Lower lobe of right lung (tissue), 2 donors: ENCODE data around the gene LMF2. TPM values are rescaled to one million over a fixed set of nuclear protein-coding genes. Genes with fewer than 3 reads are reported as not detected.
"Not testable (repeated sequence)": the region's sequence is repeated elsewhere in the genome, so short reads cannot be mapped to it uniquely, and the experiment has no call there.

Source experiments
- ATAC-seq, 2 donors: fragments of 200-7000 bp; cut with Tn5 transposase; one replicate each; pipeline ENCODE4 v1.9.1; 2020 to 2022; ENCODE audit warnings: mild to moderate bottlenecking in 2 of 2, moderate library complexity in 2 of 2
- DNase-seq: peaks from one replicate; pipeline ENCODE4 v3.0.0-alpha.2; 2020
- H3K27ac ChIP-seq: fragments of 200-600 bp; one replicate; pipeline ENCODE4 v1.8.0; 2022
- H3K27me3 ChIP-seq: fragments of 200-600 bp; one replicate; pipeline ENCODE4 v1.8.0; 2022; ENCODE audit warnings: low read depth
- H3K36me3 ChIP-seq: fragments of 200-600 bp; one replicate; pipeline ENCODE4 v1.8.0; 2022; ENCODE audit warnings: mild to moderate bottlenecking
- H3K4me1 ChIP-seq: fragments of 200-600 bp; one replicate; pipeline ENCODE4 v1.8.0; 2022
- H3K4me3 ChIP-seq: fragments of 200-600 bp; one replicate; pipeline ENCODE4 v1.8.0; 2022; ENCODE audit warnings: mild to moderate bottlenecking
- H3K9me3 ChIP-seq: fragments of 200-600 bp; one replicate; pipeline ENCODE4 v1.8.0; 2022
- intact Hi-C: fragments of 100-400 bp; cut with DNase I; formaldehyde crosslinking; loops from one replicate; pipeline ENCODE4 v1.11.0; 2022
- total RNA-seq: library from RNA; stranded (reverse); fragmentation: NEBNext Ultra II Directional; extraction: Animal tissue kit (Norgen Biotek cat#: 25700); gene quantifications from one replicate; pipeline ENCODE4 v1.2.1, GENCODE V29; 2021
- TF ChIP-seq, protein P1 (sequence below): fragments of 200-600 bp; IDR thresholded peaks from one replicate; pipeline ENCODE4 v1.8.0; 2022; ENCODE audit warnings: antibody characterized with exemption, mild to moderate bottlenecking
- donor health status: DM: no; HTN: yes; CAD: no; lungs with severe emphysema.

LMF2 gene
- total RNA-seq, 1 donor from 2014 or later: 58.8 TPM

DNA sequence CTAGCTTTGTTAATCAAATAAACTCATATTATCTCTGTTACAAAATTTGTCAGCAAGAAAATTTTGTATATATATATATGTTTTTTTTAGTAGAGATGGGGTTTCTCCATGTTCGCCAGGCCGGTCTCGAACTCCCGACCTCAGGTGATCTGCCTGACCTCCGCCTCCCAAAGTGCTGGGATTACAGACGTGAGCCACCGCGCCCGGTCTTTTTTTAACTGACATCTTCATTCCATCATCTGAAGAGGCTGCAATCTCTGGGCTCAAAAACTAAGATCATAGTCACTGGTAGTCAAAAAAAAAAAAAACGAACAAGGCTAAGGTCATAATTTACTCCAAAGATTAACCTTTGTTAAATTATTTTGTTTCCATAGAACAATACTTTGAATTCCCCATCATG is 32.9 kb upstream of the LMF2 start:
- intact Hi-C loops: no loop called here
- peak overlapping the region; percentile 97 for H3K27ac ChIP-seq
- TF ChIP-seq, protein P1, sequence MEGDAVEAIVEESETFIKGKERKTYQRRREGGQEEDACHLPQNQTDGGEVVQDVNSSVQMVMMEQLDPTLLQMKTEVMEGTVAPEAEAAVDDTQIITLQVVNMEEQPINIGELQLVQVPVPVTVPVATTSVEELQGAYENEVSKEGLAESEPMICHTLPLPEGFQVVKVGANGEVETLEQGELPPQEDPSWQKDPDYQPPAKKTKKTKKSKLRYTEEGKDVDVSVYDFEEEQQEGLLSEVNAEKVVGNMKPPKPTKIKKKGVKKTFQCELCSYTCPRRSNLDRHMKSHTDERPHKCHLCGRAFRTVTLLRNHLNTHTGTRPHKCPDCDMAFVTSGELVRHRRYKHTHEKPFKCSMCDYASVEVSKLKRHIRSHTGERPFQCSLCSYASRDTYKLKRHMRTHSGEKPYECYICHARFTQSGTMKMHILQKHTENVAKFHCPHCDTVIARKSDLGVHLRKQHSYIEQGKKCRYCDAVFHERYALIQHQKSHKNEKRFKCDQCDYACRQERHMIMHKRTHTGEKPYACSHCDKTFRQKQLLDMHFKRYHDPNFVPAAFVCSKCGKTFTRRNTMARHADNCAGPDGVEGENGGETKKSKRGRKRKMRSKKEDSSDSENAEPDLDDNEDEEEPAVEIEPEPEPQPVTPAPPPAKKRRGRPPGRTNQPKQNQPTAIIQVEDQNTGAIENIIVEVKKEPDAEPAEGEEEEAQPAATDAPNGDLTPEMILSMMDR: no peak
- peaks cover 62% of the 10 kb centered on the region for H3K4me1 ChIP-seq
- DNase-seq: no peak
- no peak for ATAC-seq
- H3K27me3 ChIP-seq: peaks cover 6% of the 10 kb centered on the region
- no peaks in the 10 kb centered on the region for H3K36me3 ChIP-seq
- no peak overlapping the region for H3K4me3 ChIP-seq
- H3K9me3 ChIP-seq: no peaks in the 10 kb centered on the region

DNA sequence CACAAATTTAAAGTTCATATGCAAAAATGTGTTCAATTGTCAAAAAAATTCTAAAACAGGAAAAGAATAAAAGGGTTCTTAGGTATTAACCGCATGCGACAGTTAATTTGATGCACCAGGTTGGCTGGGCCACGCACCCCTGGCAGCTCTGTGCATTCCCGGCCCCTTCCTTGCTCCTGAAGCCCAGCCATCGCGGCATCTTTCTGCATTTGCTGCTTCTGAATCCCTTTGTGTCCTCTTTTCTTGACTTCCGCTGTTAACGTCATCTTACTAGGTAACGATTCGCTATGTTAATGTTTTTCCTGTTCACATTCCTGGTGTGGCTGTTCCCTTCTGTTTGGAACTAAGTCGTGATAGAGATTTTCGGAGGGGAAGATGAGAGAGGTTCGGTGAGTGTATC is 30.3 kb upstream of the LMF2 start:
- Histone ChIP-seq H3K4me3 (no peak overlapping the region), H3K27me3 (no peaks in the 10 kb centered on the region), H3K9me3 (no peaks in the 10 kb centered on the region), H3K36me3 (no peaks in the 10 kb centered on the region), H3K27ac (peak overlapping the region; percentile 97), H3K4me1 (peaks cover 55% of the 10 kb centered on the region)
- ATAC-seq: no peak
- TF ChIP-seq, protein P1: no peak
- peak; percentile 30 for DNase-seq
- intact Hi-C loops: no loop called here

DNA sequence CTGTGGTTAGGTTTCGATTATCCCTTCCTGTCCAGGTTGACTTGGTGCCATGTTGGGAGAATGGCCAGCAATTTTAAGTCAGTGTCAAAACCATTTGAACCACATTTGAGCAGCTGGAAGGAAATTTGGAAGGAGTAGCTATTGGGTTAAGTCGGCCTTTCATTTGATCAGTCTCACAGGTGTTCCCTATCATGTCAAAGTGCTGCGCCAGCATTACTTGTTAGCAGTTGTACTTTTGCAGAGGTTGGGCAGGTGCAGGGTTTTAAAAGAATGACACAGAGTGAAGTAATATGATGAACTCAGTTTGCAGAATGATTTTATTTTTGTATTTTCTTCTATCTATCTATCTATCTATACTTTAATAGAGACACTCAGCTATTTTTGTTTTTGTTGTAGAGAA is 28.7 kb upstream of the LMF2 start:
- ATAC-seq (no peak), DNase-seq (no peak)
- intact Hi-C loops: no loop called here
- Histone ChIP-seq H3K4me3 (no peak overlapping the region), H3K27me3 (no peaks in the 10 kb centered on the region), H3K4me1 (peaks cover 61% of the 10 kb centered on the region), H3K36me3 (no peaks in the 10 kb centered on the region), H3K9me3 (no peaks in the 10 kb centered on the region), H3K27ac (no peak overlapping the region)
- TF ChIP-seq, protein P1: no peak

DNA sequence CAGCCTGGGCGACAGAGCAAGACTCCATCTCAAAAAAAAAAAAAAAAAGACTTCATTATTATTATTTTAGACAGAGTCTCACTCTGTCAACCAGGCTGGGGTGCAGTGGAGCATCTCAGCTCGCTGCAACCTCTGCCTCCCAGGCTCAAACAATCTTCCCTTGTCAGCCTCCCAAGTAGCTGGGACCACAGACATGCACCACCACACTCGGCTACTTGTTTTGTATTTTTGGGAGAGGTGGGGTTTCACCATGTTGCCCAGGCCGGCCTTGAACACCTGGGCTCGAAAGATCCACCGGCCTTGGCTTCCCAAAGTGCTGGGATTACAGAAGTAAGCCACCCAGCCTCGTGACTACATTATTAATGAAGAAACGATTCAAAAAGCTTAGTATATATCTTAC is 27.6 kb upstream of the LMF2 start:
- Histone ChIP-seq H3K27me3 (no peaks in the 10 kb centered on the region), H3K9me3 (no peaks in the 10 kb centered on the region), H3K27ac (peak overlapping the region; percentile 100), H3K4me3 (no peak overlapping the region), H3K4me1 (peaks cover 54% of the 10 kb centered on the region), H3K36me3 (no peaks in the 10 kb centered on the region)
- no peak for ATAC-seq
- intact Hi-C loops: no loop called here
- no peak for DNase-seq
- TF ChIP-seq, protein P1: no peak

DNA sequence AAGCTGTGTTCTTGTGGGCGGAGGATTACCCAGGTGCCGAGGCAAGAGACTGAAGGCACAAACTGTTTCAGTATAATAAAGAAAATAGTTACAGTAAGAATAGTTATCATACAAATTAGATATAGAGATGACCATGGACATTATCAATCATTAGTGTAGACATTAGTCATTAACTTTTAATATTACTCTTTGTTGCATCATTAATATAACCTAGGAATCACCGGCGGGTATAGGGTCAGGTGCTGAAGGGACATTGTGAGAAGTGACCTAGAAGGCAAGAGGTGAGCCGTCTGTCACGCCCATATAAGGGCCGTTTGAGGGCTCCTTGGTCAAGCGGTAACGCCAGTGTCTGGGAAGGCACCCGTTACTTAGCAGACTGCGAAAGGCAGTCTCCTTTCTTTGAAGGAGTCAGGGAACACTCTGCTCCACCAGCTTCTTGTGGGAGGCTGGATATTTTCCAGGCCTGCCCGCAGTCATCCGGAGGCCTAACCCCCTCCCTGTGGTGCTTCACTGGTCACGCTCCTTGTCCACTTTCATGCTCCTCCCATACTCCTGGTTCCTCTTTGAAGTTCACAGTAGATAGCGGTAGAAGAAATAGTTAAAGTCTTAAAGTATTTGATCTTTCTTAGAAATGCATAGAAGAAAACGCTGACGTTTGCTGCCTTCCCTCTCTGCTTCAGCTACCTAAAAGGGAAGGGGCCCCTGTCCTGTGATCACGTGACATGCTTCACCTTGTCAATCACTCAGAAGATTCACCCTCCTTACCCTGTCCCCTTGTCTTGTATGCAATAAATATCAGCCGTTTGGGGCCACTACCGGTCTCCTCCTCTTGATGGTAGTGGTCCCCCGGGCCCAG is 26.6 kb upstream of the LMF2 start:
- Histone ChIP-seq H3K4me1 (peaks cover 50% of the 10 kb centered on the region), H3K27ac (peak overlapping the region; percentile 100)
- H3K36me3 ChIP-seq, ATAC-seq, intact Hi-C loops, H3K9me3 ChIP-seq, H3K27me3 ChIP-seq, H3K4me3 ChIP-seq: not testable (repeated sequence)
- DNase-seq: peak; percentile 86
